A549 (cell line): ENCODE results near the gene CCL15. TPM values are rescaled to one million over a fixed set of nuclear protein-coding genes. Genes with fewer than 3 reads are reported as not detected.
A peak's percentile ranks its signal among the peaks of the same experiment; 100 is the strongest.

ENCODE experiments used
- ATAC-seq, 2 experiments: fragments of 200-7000 bp in 1 of 2; fragments of >200 bp in 1 of 2; cut with Nextera tagmentation in 1 of 2; cut with Tn5 transposase in 1 of 2; 3 replicates each; pipeline versions ENCODE4 v1.8.0 to v1.9.1; 2018 to 2020; ENCODE audit warnings: mild to moderate bottlenecking in 1 of 2, moderate library complexity in 1 of 2
- CTCF ChIA-PET: fragments of 300-600 bp; sonication (Branson Sonifier 250); formaldehyde crosslinking; extraction: SDS; loops from one replicate; lab custom pipeline; 2021; ENCODE audit warnings: antibody characterized with exemption, inconsistent platforms; lab: Yijun Ruan, JAX
- POLR2A ChIA-PET: fragments of 350-600 bp; formaldehyde crosslinking; extraction: SDS; loops from one replicate; lab custom pipeline; 2021; ENCODE audit warnings: antibody characterized with exemption, inconsistent platforms; lab: Yijun Ruan, JAX
- DNase-seq, 2 experiments: peaks; one replicate each; pipeline versions ENCODE4 v3.0.0 to v3.0.0-alpha.2; 2011 to 2016; ENCODE audit warnings: low read depth in 1 of 2, low spot score in 1 of 2
- FAIRE-seq: peaks from 2 replicates; lab custom pipeline; 2011; peaks lifted over from hg19 to GRCh38; lab: Jason Lieb, UNC
- H3K27ac ChIP-seq, 2 experiments: fragments of >200 bp; sonication (Bioruptor Twin); formaldehyde crosslinking; 3 replicates each; pipeline ENCODE4 v1.5.1; 2016 to 2017
- H3K4me1 ChIP-seq: fragments of >200 bp; sonication (Bioruptor Twin); formaldehyde crosslinking; 3 replicates; pipeline ENCODE4 v1.6.1; 2016
- H3K4me2 ChIP-seq: fragments of >200 bp; sonication (Bioruptor Twin); formaldehyde crosslinking; 3 replicates; pipeline ENCODE4 v1.6.1; 2016
- H3K4me3 ChIP-seq: fragments of >200 bp; sonication (Bioruptor Twin); formaldehyde crosslinking; 3 replicates; pipeline ENCODE4 v1.5.1; 2016
- H3K9me3 ChIP-seq: fragments of >200 bp; sonication (Bioruptor Twin); formaldehyde crosslinking; 3 replicates; pipeline ENCODE4 v1.6.1; 2016
- CBX8 ChIP-seq: fragments of 200-600 bp; sonication (generic); IDR thresholded peaks from 2 replicates; pipeline ENCODE4 v1.6.1; 2016
- CHD4 ChIP-seq: fragments of 200-600 bp; sonication (generic); IDR thresholded peaks from 2 replicates; pipeline ENCODE4 v1.6.1; 2016; ENCODE audit warnings: antibody characterized with exemption, mild to moderate bottlenecking, borderline replicate concordance
- EHF ChIP-seq: fragments of 250-450 bp; sonication (Bioruptor Pico); IDR thresholded peaks from 2 replicates; pipeline ENCODE4 v1.5.0; 2020; ENCODE audit warnings: mild to moderate bottlenecking
- FOXS1 ChIP-seq: fragments of 250-450 bp; sonication (Bioruptor Pico); IDR thresholded peaks from 2 replicates; pipeline ENCODE4 v1.5.0; 2020; ENCODE audit warnings: mild to moderate bottlenecking, moderate library complexity
- HMGXB4 ChIP-seq: fragments of 250-450 bp; sonication (Bioruptor Pico); IDR thresholded peaks from 2 replicates; pipeline ENCODE4 v1.5.0; 2021; ENCODE audit warnings: mild to moderate bottlenecking, moderate library complexity, borderline replicate concordance
- HOXA7 ChIP-seq: fragments of 250-450 bp; sonication (Bioruptor Pico); IDR thresholded peaks from 2 replicates; pipeline ENCODE4 v1.5.0; 2020; ENCODE audit warnings: mild to moderate bottlenecking, moderate library complexity
- KDM1A ChIP-seq: fragments of 200-600 bp; sonication (generic); IDR thresholded peaks from 2 replicates; pipeline ENCODE4 v1.6.1; 2016; ENCODE audit warnings: low read depth, mild to moderate bottlenecking
- MAFK ChIP-seq: fragments of 450-650 bp; IDR thresholded peaks from 2 replicates; pipeline ENCODE4 v1.6.1; 2014; ENCODE audit not compliant: partially characterized antibody
- MAX ChIP-seq: IDR thresholded peaks from 2 replicates; pipeline ENCODE4 v1.6.1; 2012
- MAZ ChIP-seq: fragments of 150-350 bp; IDR thresholded peaks from 2 replicates; pipeline ENCODE4 v1.6.1; 2014; ENCODE audit warnings: antibody characterized with exemption, low read depth, low read length, borderline replicate concordance
- RAD21 ChIP-seq, 2 experiments: fragments of >200 bp in 1 of 2; sonication (Bioruptor Twin) in 1 of 2; formaldehyde crosslinking in 1 of 2; IDR thresholded peaks in 1 of 2; conservative IDR thresholded peaks in 1 of 2; 2 replicates in 1 of 2; 3 replicates in 1 of 2; pipeline ENCODE4 v1.6.1; 2012 to 2018; ENCODE audit warnings: inconsistent platforms in 1 of 2
- RARB ChIP-seq: fragments of 250-450 bp; sonication (Bioruptor Pico); IDR thresholded peaks from 2 replicates; pipeline ENCODE4 v1.8.0; 2021; ENCODE audit warnings: mild to moderate bottlenecking, moderate library complexity
- RNF2 ChIP-seq: fragments of 200-600 bp; sonication (generic); IDR thresholded peaks from 2 replicates; pipeline ENCODE4 v1.6.1; 2016; ENCODE audit warnings: low read depth, mild to moderate bottlenecking, antibody characterized with exemption, moderate library complexity, borderline replicate concordance
- USF2 ChIP-seq: fragments of 450-650 bp; IDR thresholded peaks from 2 replicates; pipeline ENCODE4 v1.6.1; 2014; ENCODE audit warnings: antibody characterized with exemption
- WGBS: methylation state at CpG from one replicate; pipeline ENCODE4 v1.1.6; 2017; ENCODE audit errors: missing lambda C conversion rate; 5-methylcytosine and 5-hydroxymethylcytosine counted together
- polyA plus RNA-seq, 4 experiments: library from polyadenylated mRNA; depleted of rRNA in 3 of 4; stranded (reverse); fragments of >200 nt; fragmentation: RNase III in 1 of 4; extraction: RNeasy Plus Mini Kit Qiagen cat#74134 plus additional on column Dnase treatment in 1 of 4; gene quantifications; 2 replicates in 3 of 4; 3 replicates in 1 of 4; pipeline ENCODE4 v1.2.3, GENCODE V29; 2011 to 2017
- TF ChIP-seq, protein P1 (sequence below): IDR thresholded peaks from 2 replicates; pipeline ENCODE4 v1.6.1; 2012

Gene CCL15
- polyA plus RNA-seq, 2 of the 4 experiments (the other 2 are of a cell fraction) = 0.10 TPM; not detected in 1

GRCh38 chr17:35968520-35969054 lies 32.8 kb downstream of the CCL15 start:
- no peak for DNase-seq
- ChIA-PET POLR2A (no interaction called here), CTCF (interaction anchor here (0.6 to 12.1 kb wide), 34 partner anchors 9 to 1079 kb away, joined by 3 to 271 read pairs (median 4); partner anchors contain the start of genes CCL14, CCL16 and ZNHIT3)
- no peak for TF ChIP-seq CBX8
- TF ChIP-seq KDM1A = no peak
- no peak for TF ChIP-seq FOXS1 (CRISPR knock-in tag)
- TF ChIP-seq EHF (CRISPR knock-in tag) = no peak
- no peak for TF ChIP-seq MAFK
- TF ChIP-seq, protein P1, sequence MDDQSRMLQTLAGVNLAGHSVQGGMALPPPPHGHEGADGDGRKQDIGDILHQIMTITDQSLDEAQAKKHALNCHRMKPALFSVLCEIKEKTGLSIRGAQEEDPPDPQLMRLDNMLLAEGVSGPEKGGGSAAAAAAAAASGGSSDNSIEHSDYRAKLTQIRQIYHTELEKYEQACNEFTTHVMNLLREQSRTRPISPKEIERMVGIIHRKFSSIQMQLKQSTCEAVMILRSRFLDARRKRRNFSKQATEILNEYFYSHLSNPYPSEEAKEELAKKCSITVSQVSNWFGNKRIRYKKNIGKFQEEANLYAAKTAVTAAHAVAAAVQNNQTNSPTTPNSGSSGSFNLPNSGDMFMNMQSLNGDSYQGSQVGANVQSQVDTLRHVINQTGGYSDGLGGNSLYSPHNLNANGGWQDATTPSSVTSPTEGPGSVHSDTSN = no peak
- 54% methylated on average over 10 of the region's 10 CpGs for WGBS
- no peak overlapping the region for H3K4me2 ChIP-seq
- no peak for FAIRE-seq
- ATAC-seq = no peak
- H3K27ac ChIP-seq = no peak overlapping the region
- no peak overlapping the region for H3K4me3 ChIP-seq
- H3K4me1 ChIP-seq = peaks cover 4% of the 10 kb centered on the region; the same call in 1 of the 3 replicates
- no peaks in the 10 kb centered on the region for H3K9me3 ChIP-seq

DNA sequence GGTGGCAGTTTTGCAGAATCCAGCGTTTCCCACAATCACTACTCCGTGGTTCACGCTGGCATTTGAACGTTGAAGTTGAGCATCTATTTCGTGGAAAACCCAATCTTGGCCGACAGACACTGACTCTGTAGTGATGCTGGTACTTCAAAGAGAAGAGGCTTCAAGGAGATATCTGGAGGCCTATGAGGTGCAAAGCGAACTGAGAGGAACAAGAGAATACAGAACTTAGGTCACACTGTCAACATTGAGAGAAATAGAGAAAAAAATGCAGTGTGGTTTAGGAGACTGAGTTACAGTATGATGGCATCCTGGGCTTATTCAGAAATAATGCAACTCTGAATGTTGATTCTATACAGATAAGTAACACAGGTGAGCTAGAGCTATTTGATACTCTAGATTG lies 36.1 kb downstream of the CCL15 start:
- H3K9me3 ChIP-seq = no peaks in the 10 kb centered on the region
- H3K4me1 ChIP-seq = no peaks in the 10 kb centered on the region
- CTCF ChIA-PET = interaction anchor here (1.2 to 3.4 kb wide), 3 partner anchors 18 to 518 kb away, joined by 12 to 21 read pairs (median 18); no protein-coding TSS in a partner anchor
- H3K27ac ChIP-seq = no peak overlapping the region
- POLR2A ChIA-PET = no interaction called here
- ATAC-seq (no peak), DNase-seq (no peak), FAIRE-seq (no peak)
- no peak for TF ChIP-seq RARB (CRISPR knock-in tag)
- no peak for TF ChIP-seq EHF (CRISPR knock-in tag)
- no peak for TF ChIP-seq CHD4
- TF ChIP-seq MAZ = no peak
- no peak overlapping the region for H3K4me2 ChIP-seq
- WGBS = 73% methylated on average over 7 of the region's 7 CpGs
- H3K4me3 ChIP-seq = no peak overlapping the region

DNA sequence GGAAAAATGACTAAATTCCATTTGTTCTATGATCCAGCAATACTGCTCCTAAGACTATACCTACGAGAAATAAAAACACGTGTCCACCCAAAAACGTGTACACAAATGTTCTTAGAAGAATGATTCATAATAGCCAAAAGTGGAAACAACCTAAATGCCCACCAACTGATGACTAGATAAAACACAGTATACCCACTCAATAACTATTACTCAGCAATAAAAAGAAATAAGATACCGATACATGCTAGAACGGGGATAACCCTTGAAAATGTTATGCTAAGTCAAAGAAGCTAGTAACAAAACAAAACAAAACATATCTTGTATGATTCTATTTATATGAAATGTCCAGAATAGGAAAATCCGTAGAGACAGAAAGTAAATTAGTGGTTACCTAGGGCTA lies 37.7 kb downstream of the CCL15 start:
- FAIRE-seq (no peak), DNase-seq (no peak), ATAC-seq (no peak)
- H3K27ac ChIP-seq = no peak overlapping the region
- ChIA-PET POLR2A (no interaction called here), CTCF (interaction anchor here (1.1 to 3.4 kb wide), 3 partner anchors 16 to 519 kb away, joined by 5 to 18 read pairs (median 6); no protein-coding TSS in a partner anchor)
- TF ChIP-seq MAFK = peak; percentile 65
- no peak for TF ChIP-seq MAX
- TF ChIP-seq HMGXB4 = no peak
- no peak for TF ChIP-seq KDM1A
- TF ChIP-seq RNF2 = no peak
- TF ChIP-seq USF2 = no peak
- no peak overlapping the region for H3K4me3 ChIP-seq
- H3K4me1 ChIP-seq = no peaks in the 10 kb centered on the region
- H3K4me2 ChIP-seq = no peak overlapping the region
- 32% methylated on average over 6 of the region's 6 CpGs for WGBS
- no peaks in the 10 kb centered on the region for H3K9me3 ChIP-seq

GRCh38 chr17:35953720-35954119 lies 47.6 kb downstream of the CCL15 start:
- Histone ChIP-seq H3K4me3 (no peak overlapping the region), H3K9me3 (no peaks in the 10 kb centered on the region), H3K27ac (no peak overlapping the region), H3K4me2 (no peak overlapping the region), H3K4me1 (no peaks in the 10 kb centered on the region)
- ChIA-PET CTCF (interaction anchor here (1.2 kb wide), 1 partner anchor 195 kb away, joined by 4 read pairs; no protein-coding TSS in a partner anchor), POLR2A (no interaction called here)
- TF ChIP-seq RAD21 (conservative IDR thresholded peaks at IDR 0.05 in 1 of 2, IDR thresholded peaks at IDR 0.05 in 1 of 2) = no peak
- TF ChIP-seq, protein P1 = no peak
- no peak for TF ChIP-seq FOXS1 (CRISPR knock-in tag)
- TF ChIP-seq HOXA7 (CRISPR knock-in tag) = no peak
- FAIRE-seq (no peak), ATAC-seq (no peak), DNase-seq (no peak)
- 31% methylated on average over 7 of the region's 7 CpGs for WGBS
